Erythroblast (primary cell): ENCODE measurements around the gene LIME1.

Experiments
- GATA1 ChIP-seq: IDR thresholded peaks from 2 replicates; pipeline ENCODE4 v1.6.1; 2011; ENCODE audit warnings: low read depth, mild to moderate bottlenecking, control low read depth, low read length, moderate library complexity
- POLR2A ChIP-seq: IDR thresholded peaks from 2 replicates; pipeline ENCODE4 v1.6.1; 2011; ENCODE audit warnings: mild to moderate bottlenecking, low read length

GRCh38 chr20:63742381-63743024, 6.0 kb downstream of the LIME1 start:
- no peak for TF ChIP-seq POLR2A
- TF ChIP-seq GATA1: no peak
